Measurements from ENCODE around the gene TRPM4.
"Not testable (repeated sequence)": the region's sequence is repeated elsewhere in the genome, so short reads cannot be mapped to it uniquely, and the experiment has no call there.

Gene TRPM4

GRCh38 chr19:49152119-49152550, 5.5 kb upstream of the TRPM4 start:
- DNase-seq: no peak

DNA sequence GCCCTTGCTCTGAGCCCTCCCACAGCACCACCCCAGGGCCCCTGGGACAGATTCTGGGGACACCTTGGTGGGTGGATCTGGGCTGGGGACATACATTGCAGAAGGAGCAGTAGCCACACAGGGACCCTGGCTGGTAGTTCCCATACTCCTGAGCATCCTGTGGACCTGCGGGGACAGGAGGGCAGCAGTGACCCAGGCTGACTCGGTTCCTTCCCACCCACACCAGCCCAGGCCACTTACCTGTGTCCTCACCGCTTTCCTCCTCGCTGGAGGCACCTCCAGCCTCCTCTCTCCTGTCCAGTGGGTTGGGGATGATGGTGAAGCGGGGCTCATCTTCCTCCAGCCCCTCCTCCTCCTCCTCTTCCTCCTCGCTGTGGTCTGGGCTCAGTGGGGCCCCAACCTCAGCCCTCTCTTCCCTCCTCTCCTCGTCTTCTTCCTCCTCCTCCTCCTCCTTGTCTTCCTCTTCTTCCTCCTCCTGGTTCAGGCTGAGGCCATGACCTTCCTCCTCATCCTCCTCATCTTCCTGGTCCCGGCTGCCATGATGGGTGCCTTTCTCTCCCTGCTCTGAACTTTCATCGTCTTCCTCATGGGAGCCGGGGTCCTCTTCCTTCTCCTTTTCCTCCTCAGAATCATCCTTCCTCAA, 4.3 kb upstream of the TRPM4 start:
- DNase-seq: no peak

DNA sequence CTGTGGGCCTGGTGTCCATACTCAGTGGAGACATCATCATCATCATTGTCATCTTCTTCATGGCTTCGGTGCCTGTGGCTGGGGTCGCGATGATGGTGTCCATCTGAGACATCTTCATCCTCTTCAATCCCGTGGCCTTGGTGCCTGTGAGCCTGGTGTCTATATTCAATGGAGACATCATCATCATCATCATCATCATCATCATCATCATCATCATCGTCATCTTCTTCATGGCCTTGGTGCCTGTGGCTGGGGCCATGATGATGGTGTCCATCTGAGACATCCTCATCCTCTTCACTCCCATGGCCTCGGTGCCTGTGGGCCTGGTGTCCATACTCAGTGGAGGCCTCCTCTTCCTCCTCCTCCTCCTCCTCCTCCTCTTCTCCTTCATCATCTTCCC, 3.3 kb upstream of the TRPM4 start:
- DNase-seq: no peak

GRCh38 chr19:49155005-49155819, 2.4 kb upstream of the TRPM4 start, which contains the start of gene HRC:
HRC (minus strand) TSS chr19:49155396; CDS start chr19:49155237, 159 bp downstream.
- DNase-seq: no peak

DNA sequence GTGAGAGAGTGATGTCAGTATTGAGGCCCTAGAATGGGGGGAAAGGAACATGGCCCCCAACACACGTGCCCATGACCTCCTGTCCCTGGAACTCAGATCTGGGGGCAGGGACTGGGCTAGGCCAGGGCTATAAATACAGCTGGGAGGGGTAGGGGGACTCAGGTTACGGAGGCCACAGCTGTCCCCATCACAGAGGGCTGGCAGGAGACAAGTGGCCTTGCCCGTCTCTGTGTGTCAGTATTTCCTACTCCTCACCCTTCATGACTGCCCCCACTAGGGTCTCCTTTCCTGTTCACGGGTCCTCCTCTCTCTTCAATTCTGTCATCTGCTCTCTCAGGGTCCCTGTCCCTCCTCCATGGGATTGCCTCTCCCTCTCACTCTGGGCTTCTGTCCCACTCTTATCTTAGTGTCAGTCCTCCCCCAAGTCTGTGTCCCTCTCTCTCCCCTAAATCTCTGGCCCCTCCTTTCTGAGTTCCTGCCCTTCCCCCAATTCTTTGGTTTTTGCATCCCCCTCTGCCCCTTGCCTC, 1.7 kb upstream of the TRPM4 start:
- no peak for DNase-seq

DNA sequence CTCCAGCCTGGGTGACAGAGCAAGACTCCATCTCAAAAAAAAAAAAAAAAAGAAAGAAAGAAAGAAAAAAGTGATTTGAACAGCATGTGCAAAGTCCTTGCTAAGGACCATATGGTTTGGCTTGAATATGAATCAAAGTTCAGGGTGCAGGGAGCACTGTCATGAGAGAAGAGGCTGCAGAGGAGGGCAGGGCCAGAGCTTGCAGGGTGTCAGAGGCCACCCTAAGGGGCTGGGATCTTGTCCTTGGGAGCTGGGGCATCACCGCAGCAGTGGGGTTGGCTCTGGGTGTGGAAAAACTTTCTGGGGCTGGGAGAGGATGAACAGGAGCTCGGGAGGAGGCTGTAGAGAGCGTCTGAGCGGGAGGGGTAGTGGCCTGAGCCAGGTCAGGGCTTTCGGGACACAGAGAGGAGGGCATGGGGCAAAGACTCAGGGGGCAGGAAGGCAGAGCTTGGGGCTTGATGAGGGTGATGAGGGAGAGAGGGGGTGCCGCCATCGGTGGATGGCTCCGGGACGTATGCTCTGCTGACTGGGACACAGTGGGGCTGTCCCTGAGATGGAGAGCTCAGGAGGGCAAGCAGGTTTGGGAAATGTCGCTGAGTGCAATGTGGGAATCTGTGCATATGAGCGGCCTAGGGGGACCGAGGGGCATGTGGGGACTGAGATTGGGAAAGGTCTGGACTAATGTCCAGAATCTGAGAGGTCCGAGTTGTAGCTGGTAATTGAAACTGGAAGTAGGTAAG, 3.0 kb downstream of the TRPM4 start:
- DNase-seq: no peak

DNA sequence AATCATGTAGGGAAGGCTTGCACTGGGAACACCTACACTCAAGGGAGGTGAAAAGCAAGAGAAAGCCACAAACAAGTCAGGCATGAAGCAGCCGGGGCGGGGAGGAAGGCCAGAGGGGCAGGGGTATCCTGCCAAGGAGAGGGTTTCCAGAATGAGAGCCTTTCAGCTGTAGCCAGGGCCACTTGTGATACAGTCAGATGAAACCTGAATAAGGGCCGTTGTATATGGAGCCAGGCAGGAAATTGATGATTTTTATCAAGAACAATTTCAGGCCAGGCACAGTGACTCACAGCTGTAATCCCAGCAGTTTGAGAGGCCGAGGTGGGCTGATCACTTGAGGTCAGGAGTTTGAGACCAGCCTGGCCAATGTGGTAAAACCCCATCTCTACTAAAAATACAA, 4.4 kb downstream of the TRPM4 start:
- no peak for DNase-seq

DNA sequence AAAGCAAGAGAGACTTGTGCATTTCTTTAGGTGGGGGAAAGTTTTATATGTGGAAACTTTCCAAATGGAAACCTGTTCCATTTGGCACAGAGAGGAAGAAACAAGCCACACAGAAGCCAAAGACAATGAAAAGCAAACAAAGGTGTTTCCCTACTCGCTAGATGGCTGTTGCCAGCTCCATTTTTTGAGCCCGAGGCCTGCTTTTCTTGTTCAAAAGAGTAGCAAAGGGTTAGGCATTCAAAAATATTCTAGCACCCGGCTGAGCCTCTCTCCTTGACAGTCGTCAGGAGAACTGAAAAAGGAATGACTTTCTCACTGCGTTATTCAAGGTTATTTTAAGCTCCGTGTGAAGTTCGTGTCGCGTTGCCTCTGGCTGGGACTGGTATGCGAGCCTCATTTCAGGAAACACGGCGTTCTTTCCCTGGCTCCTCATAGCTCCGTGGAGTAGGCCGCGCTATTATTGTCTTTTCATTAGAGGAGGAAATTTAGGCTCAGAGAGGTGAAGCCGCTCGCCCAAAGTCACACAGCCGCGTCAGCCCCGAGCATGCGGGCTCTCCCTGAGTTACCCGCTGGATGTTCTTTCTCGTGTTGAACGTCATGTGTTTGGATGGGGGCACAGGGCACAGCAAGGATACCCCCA, 7.6 kb downstream of the TRPM4 start:
- no peak for DNase-seq

DNA sequence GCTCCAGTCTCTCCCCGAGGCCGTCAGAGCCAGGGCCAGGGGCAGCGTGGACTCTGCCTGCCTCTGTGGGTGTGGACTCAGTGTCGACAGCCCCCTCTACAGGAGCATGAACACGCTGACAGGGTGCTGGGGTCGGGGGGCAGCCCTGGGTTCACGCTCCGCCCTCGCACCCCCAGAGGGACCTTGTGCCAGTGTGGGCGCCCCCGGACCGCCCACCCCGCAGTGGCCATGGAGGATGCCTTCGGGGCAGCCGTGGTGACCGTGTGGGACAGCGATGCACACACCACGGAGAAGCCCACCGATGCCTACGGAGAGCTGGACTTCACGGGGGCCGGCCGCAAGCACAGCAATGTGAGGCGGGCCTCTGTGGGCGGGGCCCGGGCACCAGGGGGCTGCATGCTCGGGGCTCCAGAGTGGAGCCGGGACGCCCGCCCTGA, 8.3 kb downstream of the TRPM4 start:
- no peak for DNase-seq

DNA sequence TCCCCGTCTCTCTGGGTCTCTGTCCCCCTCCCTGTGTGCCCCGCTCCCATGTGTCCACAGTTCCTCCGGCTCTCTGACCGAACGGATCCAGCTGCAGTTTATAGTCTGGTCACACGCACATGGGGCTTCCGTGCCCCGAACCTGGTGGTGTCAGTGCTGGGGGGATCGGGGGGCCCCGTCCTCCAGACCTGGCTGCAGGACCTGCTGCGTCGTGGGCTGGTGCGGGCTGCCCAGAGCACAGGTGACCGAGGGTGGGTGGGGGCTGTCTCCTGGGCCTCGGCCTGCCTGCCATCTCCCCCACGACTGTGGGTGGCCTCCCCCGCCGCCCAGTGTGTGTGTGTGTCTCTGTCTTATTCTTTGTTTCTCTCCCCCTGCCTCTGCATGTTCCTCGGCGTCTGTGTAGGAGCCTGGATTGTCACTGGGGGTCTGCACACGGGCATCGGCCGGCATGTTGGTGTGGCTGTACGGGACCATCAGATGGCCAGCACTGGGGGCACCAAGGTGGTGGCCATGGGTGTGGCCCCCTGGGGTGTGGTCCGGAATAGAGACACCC, 10.3 kb downstream of the TRPM4 start:
- DNase-seq: no peak

GRCh38 chr19:49168421-49168820, 10.8 kb downstream of the TRPM4 start:
- DNase-seq: no peak

DNA sequence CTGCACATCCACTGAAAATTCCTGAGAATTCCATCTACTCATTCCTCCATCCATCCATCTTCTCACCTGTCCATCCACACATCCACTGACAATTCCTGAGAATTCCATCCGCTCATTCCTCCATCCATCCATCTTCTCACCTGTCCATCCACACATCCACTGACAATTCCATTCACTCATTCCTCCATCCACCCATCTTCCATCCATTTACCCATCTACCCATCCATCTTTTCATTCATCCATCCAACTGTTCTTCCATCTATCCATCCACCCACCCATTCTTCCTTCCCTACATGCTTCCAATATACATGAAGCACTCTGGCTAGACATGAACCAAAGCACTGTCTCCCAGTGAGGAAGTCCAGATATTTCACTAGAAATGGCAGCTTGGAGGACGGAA, 15.6 kb downstream of the TRPM4 start:
- no peak for DNase-seq

GRCh38 chr19:49180659-49181058, 23.1 kb downstream of the TRPM4 start:
- DNase-seq: no peak

- DNase-seq: not testable (repeated sequence)
Observed at GRCh38 chr19:49182010-49182847, 24.6 kb downstream of the TRPM4 start.

- no peak for DNase-seq
Observed at GRCh38 chr19:49182848-49183375, 25.3 kb downstream of the TRPM4 start.

DNA sequence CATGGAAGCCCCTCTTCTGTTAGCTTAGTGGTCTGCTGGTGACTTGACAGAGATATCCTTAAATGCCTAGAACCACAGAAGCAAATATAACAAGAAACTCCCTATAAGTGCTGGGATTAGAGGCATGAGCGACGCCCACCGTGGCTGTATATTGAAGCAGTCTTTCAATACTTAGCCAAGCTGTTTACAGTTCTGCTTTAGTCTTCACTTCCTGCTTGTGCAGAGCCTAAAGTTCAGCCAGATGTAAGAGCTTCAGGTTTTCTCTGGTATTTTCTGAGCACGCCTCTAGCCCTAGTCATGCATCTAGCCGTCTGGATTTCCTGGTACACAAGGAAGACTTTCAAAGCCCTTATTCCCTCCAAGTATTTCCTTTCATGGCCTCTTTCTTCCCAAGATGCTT, 28.5 kb downstream of the TRPM4 start:
- DNase-seq: no peak

DNA sequence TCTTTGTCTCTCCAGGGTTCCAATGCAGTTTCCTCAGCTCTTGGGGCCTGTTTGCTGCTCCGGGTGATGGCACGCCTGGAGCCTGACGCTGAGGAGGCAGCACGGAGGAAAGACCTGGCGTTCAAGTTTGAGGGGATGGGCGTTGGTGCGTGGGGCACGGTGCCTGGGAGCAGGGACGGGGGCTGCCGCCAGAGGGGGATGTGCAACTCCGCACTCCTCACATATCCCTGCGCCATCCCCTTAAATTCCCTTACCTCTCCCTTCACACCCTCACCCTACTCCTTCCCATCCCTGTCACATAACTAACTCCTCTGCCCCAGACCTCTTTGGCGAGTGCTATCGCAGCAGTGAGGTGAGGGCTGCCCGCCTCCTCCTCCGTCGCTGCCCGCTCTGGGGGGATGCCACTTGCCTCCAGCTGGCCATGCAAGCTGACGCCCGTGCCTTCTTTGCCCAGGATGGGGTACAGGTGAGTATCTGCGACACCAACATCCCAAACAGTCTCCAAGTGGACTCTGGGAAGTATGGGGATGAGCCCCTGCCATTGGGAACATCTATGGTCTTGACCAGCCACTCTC, 31.1 kb downstream of the TRPM4 start:
- DNase-seq: no peak

GRCh38 chr19:49189259-49189658, 31.7 kb downstream of the TRPM4 start:
- no peak for DNase-seq

- no peak for DNase-seq
Observed at GRCh38 chr19:49190781-49191180, 33.2 kb downstream of the TRPM4 start.

- DNase-seq: no peak
Observed at GRCh38 chr19:49193822-49194394, 36.3 kb downstream of the TRPM4 start.

- no peak for DNase-seq
Observed at GRCh38 chr19:49194408-49194807, 36.8 kb downstream of the TRPM4 start.

Measured in SHP77 (cell line).